SH-SY5Y (cell line): Measurements from ENCODE around the gene MORC3.

ENCODE experiments used
- GATA2 ChIP-seq: IDR thresholded peaks from 2 replicates; pipeline ENCODE4 v1.6.1; 2011; ENCODE audit warnings: mild to moderate bottlenecking, low read depth, low read length
- GATA3 ChIP-seq: IDR thresholded peaks from 2 replicates; pipeline ENCODE4 v1.6.1; 2011; ENCODE audit warnings: low read depth, mild to moderate bottlenecking, low read length, moderate library complexity

DNA sequence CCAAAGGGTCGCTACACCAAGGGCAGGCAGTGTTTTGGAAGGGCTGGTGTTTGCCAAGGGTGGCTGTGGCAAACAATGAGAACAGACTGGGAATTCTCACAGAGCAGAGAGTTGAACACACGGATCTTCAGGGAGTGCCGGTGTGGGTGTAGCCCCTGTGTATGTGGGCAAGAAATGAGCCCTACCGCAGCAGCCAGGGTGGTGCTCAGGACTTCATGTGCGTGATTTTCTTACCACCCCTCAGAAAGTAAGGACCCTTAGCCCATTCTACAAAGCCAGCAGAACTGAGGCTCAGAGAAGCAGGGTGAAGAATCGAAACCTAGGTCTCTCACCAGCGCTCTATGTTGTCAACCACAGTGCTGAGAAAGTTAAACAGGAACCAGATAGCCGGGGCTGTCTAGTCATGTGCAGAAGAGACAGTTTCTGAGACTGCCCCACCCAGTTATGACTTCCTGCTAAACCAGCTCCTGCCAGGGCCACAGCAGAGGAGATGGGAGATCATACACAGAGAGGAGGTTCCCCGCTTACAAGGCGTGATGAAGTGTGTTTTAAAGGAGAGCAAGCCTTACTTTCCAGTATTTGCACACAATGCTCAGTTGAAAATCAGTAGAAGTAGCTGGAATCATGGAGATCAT is 21.9 kb upstream of the MORC3 start:
- TF ChIP-seq GATA2, result no peak
- no peak for TF ChIP-seq GATA3
